Stimulated activated CD4-positive, alpha-beta T cell treated with anti-CD3 and anti-CD28 coated beads, Interleukin-12 subunit alpha, Interleukin-12 subunit beta, amount 100 ng/mL, for 4 hours (primary cell): Measurements from ENCODE around the gene INAFM2.

Experiments used
- DNase-seq: peaks from one replicate; pipeline ENCODE4 v3.0.0-alpha.2; 2020

The INAFM2 gene

GRCh38 chr15:40345225-40345866, 21.9 kb downstream of the INAFM2 start:
- no peak for DNase-seq

GRCh38 chr15:40345867-40346578, 22.5 kb downstream of the INAFM2 start:
- no peak for DNase-seq

- DNase-seq, result no peak
Measured at GRCh38 chr15:40346579-40347558, 23.4 kb downstream of the INAFM2 start.

GRCh38 chr15:40347559-40348473, 24.3 kb downstream of the INAFM2 start:
- DNase-seq, result no peak

- no peak for DNase-seq
Measured at GRCh38 chr15:40348474-40348870, 25.0 kb downstream of the INAFM2 start.

GRCh38 chr15:40349163-40349562, 25.7 kb downstream of the INAFM2 start:
- no peak for DNase-seq

- DNase-seq, result no peak
Measured at GRCh38 chr15:40352281-40352901, 28.9 kb downstream of the INAFM2 start.

- no peak for DNase-seq
Measured at GRCh38 chr15:40353697-40354096, 30.2 kb downstream of the INAFM2 start.

- DNase-seq, result no peak
Measured at GRCh38 chr15:40354408-40355171, 31.1 kb downstream of the INAFM2 start.

GRCh38 chr15:40355976-40356585, 32.6 kb downstream of the INAFM2 start:
- DNase-seq, result no peak

- DNase-seq, result no peak
Measured at GRCh38 chr15:40357246-40357645, 33.8 kb downstream of the INAFM2 start.

- peak; percentile 87 for DNase-seq
Measured at GRCh38 chr15:40357723-40358470, 34.4 kb downstream of the INAFM2 start, which contains the start of gene DISP2. TSS of gene DISP2 (plus strand) at chr15:40358219. CDS start at chr15:40358322, 103 bp downstream.

- DNase-seq, result peak; percentile 32
Measured at GRCh38 chr15:40358471-40359353, 35.2 kb downstream of the INAFM2 start.

GRCh38 chr15:40360015-40360414, 36.5 kb downstream of the INAFM2 start:
- no peak for DNase-seq

- no peak for DNase-seq
Measured at GRCh38 chr15:40361640-40362039, 38.1 kb downstream of the INAFM2 start.

- DNase-seq, result no peak
Measured at GRCh38 chr15:40363611-40364010, 40.1 kb downstream of the INAFM2 start.

GRCh38 chr15:40364251-40364650, 40.8 kb downstream of the INAFM2 start:
- DNase-seq, result no peak

- no peak for DNase-seq
Measured at GRCh38 chr15:40365016-40365415, 41.5 kb downstream of the INAFM2 start.
